ENCODE measurements around the gene B4GALT6. TPM values are rescaled to one million over a fixed set of nuclear protein-coding genes. Genes with fewer than 3 reads are reported as not detected.

Gene B4GALT6
- total RNA-seq, 2 donors from 2014 or later = 3.5 to 9.0 TPM

- WGBS = 95% methylated on average over 4 of the region's 4 CpGs
- intact Hi-C loops (cut with DNase I) = no loop called here
- Histone ChIP-seq H3K27ac (no peak overlapping the region), H3K27me3 (replicated peaks; ENCODE audit: insufficient read depth) (no peaks in the 10 kb centered on the region), H3K4me1 (replicated peaks) (no peaks in the 10 kb centered on the region), H3K9me3 (no peaks in the 10 kb centered on the region), H3K4me3 (no peak overlapping the region), H3K36me3 (no peaks in the 10 kb centered on the region)
- DNase-seq (ENCODE audit: low spot score) = no peak
- TF ChIP-seq, protein P1, sequence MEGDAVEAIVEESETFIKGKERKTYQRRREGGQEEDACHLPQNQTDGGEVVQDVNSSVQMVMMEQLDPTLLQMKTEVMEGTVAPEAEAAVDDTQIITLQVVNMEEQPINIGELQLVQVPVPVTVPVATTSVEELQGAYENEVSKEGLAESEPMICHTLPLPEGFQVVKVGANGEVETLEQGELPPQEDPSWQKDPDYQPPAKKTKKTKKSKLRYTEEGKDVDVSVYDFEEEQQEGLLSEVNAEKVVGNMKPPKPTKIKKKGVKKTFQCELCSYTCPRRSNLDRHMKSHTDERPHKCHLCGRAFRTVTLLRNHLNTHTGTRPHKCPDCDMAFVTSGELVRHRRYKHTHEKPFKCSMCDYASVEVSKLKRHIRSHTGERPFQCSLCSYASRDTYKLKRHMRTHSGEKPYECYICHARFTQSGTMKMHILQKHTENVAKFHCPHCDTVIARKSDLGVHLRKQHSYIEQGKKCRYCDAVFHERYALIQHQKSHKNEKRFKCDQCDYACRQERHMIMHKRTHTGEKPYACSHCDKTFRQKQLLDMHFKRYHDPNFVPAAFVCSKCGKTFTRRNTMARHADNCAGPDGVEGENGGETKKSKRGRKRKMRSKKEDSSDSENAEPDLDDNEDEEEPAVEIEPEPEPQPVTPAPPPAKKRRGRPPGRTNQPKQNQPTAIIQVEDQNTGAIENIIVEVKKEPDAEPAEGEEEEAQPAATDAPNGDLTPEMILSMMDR (IDR thresholded peaks at IDR 0.05) = no peak
- no peak for TF ChIP-seq POLR2A (IDR thresholded peaks at IDR 0.05)
- no peak for TF ChIP-seq POLR2AphosphoS5 (IDR thresholded peaks at IDR 0.05)
Measured at GRCh38 chr18:31630549-31630948, 53.8 kb downstream of the B4GALT6 start.

DNA sequence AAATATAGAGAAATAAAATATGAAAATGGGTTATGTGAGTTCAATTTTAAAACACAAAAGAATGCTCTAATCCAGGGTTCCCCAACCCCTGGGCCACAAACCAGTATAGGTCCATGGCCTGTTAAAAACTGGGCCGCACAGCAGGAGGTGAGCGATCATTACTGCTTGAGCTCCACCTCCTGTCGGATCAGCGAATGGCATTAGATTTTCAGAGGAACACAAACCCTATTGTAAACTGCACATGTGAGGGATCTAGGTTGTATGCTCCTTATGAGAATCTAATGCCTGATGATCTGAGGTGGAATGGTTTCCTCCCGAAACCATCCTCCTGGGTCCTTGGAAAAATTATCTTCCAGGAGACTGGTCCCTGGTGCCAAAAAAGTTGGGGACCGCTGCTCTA is 58.0 kb downstream of the B4GALT6 start:
- H3K36me3 ChIP-seq = no peaks in the 10 kb centered on the region
- intact Hi-C loops (cut with DNase I) = no loop called here
- H3K9me3 ChIP-seq = no peaks in the 10 kb centered on the region
- H3K27me3 ChIP-seq (replicated peaks; ENCODE audit: insufficient read depth) = no peaks in the 10 kb centered on the region
- TF ChIP-seq, protein P1 (IDR thresholded peaks at IDR 0.05) = no peak
- TF ChIP-seq POLR2AphosphoS5 (IDR thresholded peaks at IDR 0.05) = no peak
- TF ChIP-seq POLR2A (IDR thresholded peaks at IDR 0.05) = no peak
- H3K27ac ChIP-seq = no peak overlapping the region
- H3K4me1 ChIP-seq (replicated peaks) = no peaks in the 10 kb centered on the region
- WGBS = over 99% methylated on average over 6 of the region's 6 CpGs
- DNase-seq (ENCODE audit: low spot score) = no peak
- no peak overlapping the region for H3K4me3 ChIP-seq

- DNase-seq (ENCODE audit: low spot score) = no peak
- H3K27me3 ChIP-seq (replicated peaks; ENCODE audit: insufficient read depth) = no peaks in the 10 kb centered on the region
- no peaks in the 10 kb centered on the region for H3K4me1 ChIP-seq (replicated peaks)
- no peak overlapping the region for H3K27ac ChIP-seq
- no peak overlapping the region for H3K4me3 ChIP-seq
- H3K36me3 ChIP-seq = no peaks in the 10 kb centered on the region
- intact Hi-C loops (cut with DNase I) = no loop called here
- TF ChIP-seq, protein P1 (IDR thresholded peaks at IDR 0.05) = no peak
- TF ChIP-seq POLR2A (IDR thresholded peaks at IDR 0.05) (no peak), POLR2AphosphoS5 (IDR thresholded peaks at IDR 0.05) (no peak)
- WGBS = 82% methylated on average over 13 of the region's 13 CpGs
- no peaks in the 10 kb centered on the region for H3K9me3 ChIP-seq
Measured at GRCh38 chr18:31624892-31625640, 59.3 kb downstream of the B4GALT6 start.

DNA sequence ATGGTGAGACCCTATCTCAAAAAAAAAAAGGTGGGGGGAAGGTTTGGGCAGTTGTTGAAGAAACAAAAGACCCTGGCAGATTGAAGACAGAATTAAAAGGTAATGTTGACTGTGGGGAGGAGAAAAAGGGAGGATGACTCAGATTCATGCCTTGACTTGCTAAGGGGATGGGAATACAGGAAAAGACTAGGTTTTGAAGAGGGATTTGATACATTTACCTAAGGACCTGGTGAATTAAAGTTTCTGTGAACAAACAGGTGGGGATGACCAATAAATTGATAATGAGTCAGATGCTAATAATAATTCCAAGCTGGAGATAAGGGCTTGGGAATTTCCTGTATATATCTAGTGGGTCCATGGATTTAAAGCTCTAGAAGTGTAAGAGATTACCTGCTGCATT is 65.1 kb downstream of the B4GALT6 start:
- intact Hi-C loops (cut with DNase I) = no loop called here
- TF ChIP-seq POLR2A (IDR thresholded peaks at IDR 0.05) (no peak), POLR2AphosphoS5 (IDR thresholded peaks at IDR 0.05) (no peak)
- TF ChIP-seq, protein P1 (IDR thresholded peaks at IDR 0.05) = no peak
- Histone ChIP-seq H3K27me3 (replicated peaks; ENCODE audit: insufficient read depth) (no peaks in the 10 kb centered on the region), H3K4me3 (no peak overlapping the region), H3K36me3 (no peaks in the 10 kb centered on the region), H3K9me3 (no peaks in the 10 kb centered on the region), H3K27ac (no peak overlapping the region), H3K4me1 (replicated peaks) (no peaks in the 10 kb centered on the region)
- no peak for DNase-seq (ENCODE audit: low spot score)

DNA sequence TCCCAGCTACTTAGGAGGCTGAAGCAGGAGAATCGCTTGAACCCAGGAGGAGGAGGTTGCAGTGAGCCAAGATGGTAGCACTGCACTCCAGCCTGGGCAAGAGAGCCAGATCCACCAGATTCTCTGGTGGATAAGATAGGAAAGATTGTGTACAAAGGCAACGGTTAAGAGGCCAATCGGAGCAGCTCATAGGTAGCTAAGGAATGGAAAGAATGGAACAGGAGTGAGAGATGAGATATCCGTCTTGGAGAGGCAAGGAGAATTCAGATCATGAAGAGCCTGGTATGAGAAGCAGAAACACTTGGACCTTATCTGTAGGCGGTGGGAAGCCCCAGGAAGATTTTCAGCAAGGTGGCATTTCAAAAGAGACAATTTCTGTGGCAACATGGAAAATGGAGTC is 65.6 kb downstream of the B4GALT6 start:
- Histone ChIP-seq H3K4me1 (replicated peaks) (no peaks in the 10 kb centered on the region), H3K27me3 (replicated peaks; ENCODE audit: insufficient read depth) (no peaks in the 10 kb centered on the region), H3K27ac (no peak overlapping the region), H3K36me3 (no peaks in the 10 kb centered on the region), H3K4me3 (no peak overlapping the region), H3K9me3 (no peaks in the 10 kb centered on the region)
- no peak for DNase-seq (ENCODE audit: low spot score)
- TF ChIP-seq POLR2A (IDR thresholded peaks at IDR 0.05) = no peak
- TF ChIP-seq POLR2AphosphoS5 (IDR thresholded peaks at IDR 0.05) = no peak
- TF ChIP-seq, protein P1 (IDR thresholded peaks at IDR 0.05) = no peak
- 93% methylated on average over 5 of the region's 5 CpGs for WGBS
- intact Hi-C loops (cut with DNase I) = no loop called here
